Effector memory CD4-positive, alpha-beta T cell (primary cell): ENCODE results near the gene FAM107B.
A peak's percentile ranks its signal among the peaks of the same experiment; 100 is the strongest.
"Not testable (repeated sequence)": the region's sequence is repeated elsewhere in the genome, so short reads cannot be mapped to it uniquely, and the experiment has no call there.

Experiments used
- DNase-seq, 3 donors: peaks; one replicate each; pipeline ENCODE4 v3.0.0-alpha.2; 2020
- H3K27ac ChIP-seq: 2 replicates; pipeline ENCODE4 v1.7.0; 2013; ENCODE audit warnings: mild to moderate bottlenecking, low read length, moderate library complexity; ENCODE audit not compliant: insufficient read depth, poor library complexity, severe bottlenecking
- H3K27me3 ChIP-seq: replicated peaks from 2 replicates; pipeline ENCODE4 v1.7.0; 2013; ENCODE audit warnings: mild to moderate bottlenecking, low read length; ENCODE audit not compliant: insufficient read depth, control insufficient read depth, poor library complexity, severe bottlenecking
- H3K36me3 ChIP-seq: 2 replicates; pipeline ENCODE4 v1.7.0; 2013; ENCODE audit warnings: mild to moderate bottlenecking, low read length, moderate library complexity; ENCODE audit not compliant: control insufficient read depth, insufficient read depth
- H3K4me1 ChIP-seq: 2 replicates; pipeline ENCODE4 v1.7.0; 2013; ENCODE audit warnings: low read length, mild to moderate bottlenecking; ENCODE audit not compliant: control insufficient read depth, insufficient read depth, poor library complexity, severe bottlenecking
- H3K4me3 ChIP-seq: 2 replicates; pipeline ENCODE4 v1.7.0; 2013; ENCODE audit warnings: low read length, low read depth, mild to moderate bottlenecking; ENCODE audit not compliant: insufficient read depth, poor library complexity, severe bottlenecking
- H3K9me3 ChIP-seq: 2 replicates; pipeline ENCODE4 v1.7.0; 2013; ENCODE audit warnings: mild to moderate bottlenecking, low read length, moderate library complexity; ENCODE audit not compliant: control insufficient read depth

Gene FAM107B

GRCh38 chr10:14595526-14596182 lies 179.0 kb downstream of the FAM107B start:
- Histone ChIP-seq H3K27ac (no peak overlapping the region), H3K9me3 (no peaks in the 10 kb centered on the region), H3K36me3 (peaks cover 37% of the 10 kb centered on the region), H3K4me1 (peaks cover 28% of the 10 kb centered on the region), H3K27me3 (no peaks in the 10 kb centered on the region), H3K4me3 (no peak overlapping the region)
- DNase-seq = no peak

GRCh38 chr10:14594878-14595525 lies 179.7 kb downstream of the FAM107B start:
- no peaks in the 10 kb centered on the region for H3K27me3 ChIP-seq
- H3K4me3 ChIP-seq = no peak overlapping the region
- H3K9me3 ChIP-seq = no peaks in the 10 kb centered on the region
- DNase-seq = no peak
- H3K4me1 ChIP-seq = peaks cover 24% of the 10 kb centered on the region
- no peak overlapping the region for H3K27ac ChIP-seq
- peaks cover 33% of the 10 kb centered on the region for H3K36me3 ChIP-seq

GRCh38 chr10:14593806-14594205 lies 180.9 kb downstream of the FAM107B start:
- Histone ChIP-seq H3K4me1 (peaks cover 23% of the 10 kb centered on the region), H3K27me3 (no peaks in the 10 kb centered on the region), H3K9me3 (no peaks in the 10 kb centered on the region), H3K27ac (no peak overlapping the region), H3K4me3 (no peak overlapping the region), H3K36me3 (peaks cover 28% of the 10 kb centered on the region)
- DNase-seq = no peak

GRCh38 chr10:14592566-14592965 lies 182.1 kb downstream of the FAM107B start:
- H3K36me3 ChIP-seq = peaks cover 19% of the 10 kb centered on the region
- no peak for DNase-seq
- no peak overlapping the region for H3K4me3 ChIP-seq
- H3K27me3 ChIP-seq = no peaks in the 10 kb centered on the region
- H3K27ac ChIP-seq = peak overlapping the region; percentile 23
- no peaks in the 10 kb centered on the region for H3K9me3 ChIP-seq
- H3K4me1 ChIP-seq = peaks cover 28% of the 10 kb centered on the region

- Histone ChIP-seq H3K27ac (peak overlapping the region; percentile 23), H3K9me3 (no peaks in the 10 kb centered on the region), H3K4me1 (peaks cover 31% of the 10 kb centered on the region), H3K27me3 (no peaks in the 10 kb centered on the region), H3K36me3 (peaks cover 19% of the 10 kb centered on the region), H3K4me3 (no peak overlapping the region)
- no peak for DNase-seq
Measured at GRCh38 chr10:14592026-14592425, 182.7 kb downstream of the FAM107B start.

- H3K27me3 ChIP-seq, DNase-seq, H3K9me3 ChIP-seq, H3K36me3 ChIP-seq, H3K4me3 ChIP-seq: not testable (repeated sequence)
- H3K4me1 ChIP-seq = peaks cover 60% of the 10 kb centered on the region
- H3K27ac ChIP-seq = peak overlapping the region; percentile 87
Measured at GRCh38 chr10:14588938-14589294, 185.8 kb downstream of the FAM107B start.

GRCh38 chr10:14588084-14588937 lies 186.4 kb downstream of the FAM107B start:
- H3K9me3 ChIP-seq = no peaks in the 10 kb centered on the region
- peak in 2 of 3 donors; percentile 30 to 45 for DNase-seq
- peak overlapping the region; percentile 87 for H3K27ac ChIP-seq
- peaks cover 4% of the 10 kb centered on the region for H3K36me3 ChIP-seq
- H3K4me1 ChIP-seq = peaks cover 66% of the 10 kb centered on the region
- peak overlapping the region; percentile 26 for H3K4me3 ChIP-seq
- no peaks in the 10 kb centered on the region for H3K27me3 ChIP-seq

GRCh38 chr10:14587540-14588083 lies 187.1 kb downstream of the FAM107B start:
- Histone ChIP-seq H3K36me3 (peaks cover 2% of the 10 kb centered on the region), H3K9me3 (no peaks in the 10 kb centered on the region), H3K27me3 (no peaks in the 10 kb centered on the region), H3K4me3 (no peak overlapping the region), H3K4me1 (peaks cover 70% of the 10 kb centered on the region), H3K27ac (peak overlapping the region; percentile 87)
- DNase-seq = no peak

GRCh38 chr10:14586901-14587300 lies 187.8 kb downstream of the FAM107B start:
- peaks cover 65% of the 10 kb centered on the region for H3K4me1 ChIP-seq
- H3K27ac ChIP-seq = peak overlapping the region; percentile 87
- peak; percentile 71 to 83 (median 77) for DNase-seq

More at GRCh38 chr10:14586901-14587300, 187.8 kb downstream of the FAM107B start:
- Histone ChIP-seq H3K9me3 (no peaks in the 10 kb centered on the region), H3K36me3 (no peaks in the 10 kb centered on the region), H3K4me3 (no peak overlapping the region), H3K27me3 (no peaks in the 10 kb centered on the region)
